IMR-90 (cell line): ENCODE measurements around the gene GSN. TPM values are rescaled to one million over a fixed set of nuclear protein-coding genes. Genes with fewer than 3 reads are reported as not detected.

ENCODE experiments used
- ATAC-seq: fragments of 200-7000 bp; cut with Tn5 transposase; 2 replicates; pipeline ENCODE4 v1.9.1; 2020; ENCODE audit warnings: low read depth, mild to moderate bottlenecking, moderate library complexity
- BruUV-seq: library from RNA; stranded (reverse); fragments of 400-500 nt; replicated peaks from 2 replicates; lab custom pipeline; 2021; lab: Mats Ljungman, UMichigan
- CTCF ChIA-PET: fragments of 300-600 bp; formaldehyde crosslinking; extraction: SDS; loops from one replicate; lab custom pipeline; 2021; ENCODE audit warnings: antibody characterized with exemption; lab: Yijun Ruan, JAX
- POLR2A ChIA-PET: fragments of 300-600 bp; sonication (Branson Sonifier 250); formaldehyde crosslinking; loops from one replicate; lab custom pipeline; 2022; ENCODE audit warnings: antibody characterized with exemption; ENCODE audit not compliant: unreplicated experiment; lab: Charles Lee
- DNase-seq: peaks from one replicate; pipeline ENCODE4 v3.0.0; 2013
- H2AFZ ChIP-seq: replicated peaks from 2 replicates; pipeline ENCODE3; 2013; ENCODE audit warnings: low read length, mild to moderate bottlenecking; ENCODE audit not compliant: poor library complexity
- H2AK5ac ChIP-seq: 2 replicates; pipeline ENCODE4 v1.6.1; 2013; ENCODE audit warnings: low read depth, low read length, inconsistent platforms
- H2AK9ac ChIP-seq: replicated peaks from 2 replicates; pipeline ENCODE3; 2013; ENCODE audit warnings: mild to moderate bottlenecking, low read depth, low read length, moderate library complexity; ENCODE audit not compliant: poor library complexity
- H2BK120ac ChIP-seq: 2 replicates; pipeline ENCODE4 v1.6.1; 2013; ENCODE audit warnings: low read depth, low read length, inconsistent platforms
- H2BK15ac ChIP-seq: 3 replicates; pipeline ENCODE4 v1.6.1; 2013; ENCODE audit warnings: low read depth, low read length, inconsistent platforms
- H2BK20ac ChIP-seq: 2 replicates; pipeline ENCODE4 v1.6.1; 2013; ENCODE audit warnings: low read depth, mild to moderate bottlenecking, inconsistent platforms, low read length, moderate library complexity
- H2BK5ac ChIP-seq: 2 replicates; pipeline ENCODE4 v1.6.1; 2013; ENCODE audit warnings: mild to moderate bottlenecking, low read depth, low read length, inconsistent platforms; ENCODE audit not compliant: poor library complexity, severe bottlenecking
- H3K14ac ChIP-seq: replicated peaks from 2 replicates; pipeline ENCODE4 v1.6.1; 2013; ENCODE audit warnings: low read depth, low read length, inconsistent platforms
- H3K18ac ChIP-seq: 2 replicates; pipeline ENCODE4 v1.6.1; 2013; ENCODE audit warnings: low read depth, low read length, control low read depth
- H3K23ac ChIP-seq: 2 replicates; pipeline ENCODE4 v1.6.1; 2013; ENCODE audit warnings: low read depth, low read length, inconsistent platforms
- H3K27ac ChIP-seq: 2 replicates; pipeline ENCODE4 v1.5.1; 2013; ENCODE audit warnings: mild to moderate bottlenecking, control low read depth, low read length; ENCODE audit not compliant: insufficient read depth
- H3K27me3 ChIP-seq: 2 replicates; pipeline ENCODE4 v1.6.1; 2013; ENCODE audit warnings: low read length; ENCODE audit not compliant: control insufficient read depth, insufficient read depth
- H3K36me3 ChIP-seq: 2 replicates; pipeline ENCODE4 v1.6.1; 2013; ENCODE audit warnings: low read length, mixed read lengths; ENCODE audit not compliant: control insufficient read depth, insufficient read depth
- H3K4ac ChIP-seq: 2 replicates; pipeline ENCODE4 v1.6.1; 2013; ENCODE audit warnings: low read depth, low read length, inconsistent platforms
- H3K4me1 ChIP-seq: 2 replicates; pipeline ENCODE4 v1.6.1; 2013; ENCODE audit warnings: low read length, mixed read lengths; ENCODE audit not compliant: control insufficient read depth, insufficient read depth
- H3K4me2 ChIP-seq: 2 replicates; pipeline ENCODE4 v1.6.1; 2013; ENCODE audit warnings: low read depth, mild to moderate bottlenecking, control low read depth, low read length, moderate library complexity
- H3K4me3 ChIP-seq: 2 replicates; pipeline ENCODE4 v1.5.1; 2013; ENCODE audit warnings: low read depth, mild to moderate bottlenecking, control low read depth, low read length, moderate library complexity; ENCODE audit not compliant: insufficient read depth
- H3K56ac ChIP-seq: 2 replicates; pipeline ENCODE4 v1.6.1; 2013; ENCODE audit warnings: low read length, inconsistent platforms; ENCODE audit not compliant: insufficient read depth; ENCODE audit errors: extremely low read depth
- H3K79me1 ChIP-seq, 2 experiments: 2 replicates each; pipeline ENCODE4 v1.6.1; 2013; ENCODE audit warnings: low read length in 2 of 2, inconsistent platforms in 1 of 2, low read depth in 1 of 2
- H3K9ac ChIP-seq: 2 replicates; pipeline ENCODE4 v1.6.1; 2013; ENCODE audit warnings: low read depth, low read length, control low read depth
- H3K9me1 ChIP-seq: 2 replicates; pipeline ENCODE4 v1.6.1; 2013; ENCODE audit warnings: low read length, inconsistent platforms; ENCODE audit not compliant: insufficient read depth
- H3K9me3 ChIP-seq: 2 replicates; pipeline ENCODE4 v1.6.1; 2013; ENCODE audit warnings: low read length; ENCODE audit not compliant: control insufficient read depth, insufficient read depth
- H4K20me1 ChIP-seq: 2 replicates; pipeline ENCODE4 v1.6.1; 2013; ENCODE audit warnings: low read length, inconsistent platforms; ENCODE audit not compliant: insufficient read depth
- H4K5ac ChIP-seq: 2 replicates; pipeline ENCODE4 v1.6.1; 2013; ENCODE audit warnings: mild to moderate bottlenecking, low read depth, low read length, control low read depth
- H4K8ac ChIP-seq, 2 experiments: 2 replicates each; pipeline ENCODE4 v1.6.1; 2013; ENCODE audit warnings: low read depth in 2 of 2, low read length in 2 of 2, control low read depth in 1 of 2, inconsistent platforms in 1 of 2
- H4K91ac ChIP-seq: 2 replicates; pipeline ENCODE4 v1.6.1; 2013; ENCODE audit warnings: low read depth, low read length, inconsistent platforms; ENCODE audit not compliant: insufficient read depth
- BHLHE40 ChIP-seq: fragments of 150-350 bp; IDR thresholded peaks from 2 replicates; pipeline ENCODE4 v1.6.1; 2016; ENCODE audit warnings: mild to moderate bottlenecking, low read depth, low read length
- CHD1 ChIP-seq: IDR thresholded peaks from 2 replicates; pipeline ENCODE4 v1.6.1; 2012; ENCODE audit warnings: low read depth, low read length, improper control_type of control experiment
- ELK1 ChIP-seq: fragments of 150-350 bp; IDR thresholded peaks from 2 replicates; pipeline ENCODE4 v1.6.1; 2016; ENCODE audit warnings: low read depth, mild to moderate bottlenecking, low read length, moderate library complexity, borderline replicate concordance
- FOS ChIP-seq: fragments of 150-350 bp; IDR thresholded peaks from 2 replicates; pipeline ENCODE4 v1.6.1; 2016; ENCODE audit warnings: low read depth, low read length
- MAFK ChIP-seq: IDR thresholded peaks from 2 replicates; pipeline ENCODE4 v1.6.1; 2012; ENCODE audit warnings: low read depth, low read length, improper control_type of control experiment
- POLR2A ChIP-seq: IDR thresholded peaks from 2 replicates; pipeline ENCODE4 v1.6.1; 2012; ENCODE audit warnings: mild to moderate bottlenecking, low read depth, low read length
- RCOR1 ChIP-seq: IDR thresholded peaks from 2 replicates; pipeline ENCODE4 v1.6.1; 2012; ENCODE audit warnings: mild to moderate bottlenecking, low read length, improper control_type of control experiment; ENCODE audit not compliant: insufficient replicate concordance
- RFX5 ChIP-seq: IDR thresholded peaks from 2 replicates; pipeline ENCODE4 v1.8.0; 2012; ENCODE audit warnings: low read depth, mild to moderate bottlenecking, low read length, moderate library complexity
- SMC3 ChIP-seq: fragments of 150-350 bp; IDR thresholded peaks from 2 replicates; pipeline ENCODE4 v1.6.1; 2016; ENCODE audit warnings: low read depth, mild to moderate bottlenecking, antibody characterized with exemption, low read length, moderate library complexity
- WGBS, 2 experiments: methylation state at CpG; one replicate each; pipeline versions ENCODE4 v1.1.5 to v1.1.7; 2013; ENCODE audit warnings: missing lambda C conversion rate in 2 of 2; ENCODE audit not compliant: insufficient read length in 1 of 2; ENCODE audit errors: extremely low coverage in 2 of 2; 5-methylcytosine and 5-hydroxymethylcytosine counted together
- dilution Hi-C: fragments of 300-500 bp; cut with HindIII; formaldehyde crosslinking; loops from one replicate; pipeline ENCODE4 v1.14.3; 2018; ENCODE audit warnings: low sequenced_read_pairs; ENCODE audit not compliant: unreplicated experiment
- in situ Hi-C: fragments of 300-500 bp; cut with MboI; formaldehyde crosslinking; loops from 3 replicates; pipeline ENCODE4 v1.14.3; 2019; ENCODE audit warnings: low sequenced_read_pairs, inconsistent platforms, mixed read lengths
- intact Hi-C: fragments of 100-400 bp; cut with micrococcal nuclease; formaldehyde crosslinking; loops from 2 replicates; pipeline ENCODE4 v1.10.0; 2022
- polyA plus RNA-seq, 3 experiments: library from polyadenylated mRNA; depleted of rRNA; stranded (reverse); fragments of >200 nt; gene quantifications; 2 replicates each; pipeline ENCODE4 v1.2.3, GENCODE V29; 2012; ENCODE audit warnings: low replicate concordance in 1 of 3
- total RNA-seq: library from RNA; depleted of rRNA; stranded (reverse); fragments of >200 nt; gene quantifications from 2 replicates; pipeline ENCODE4 v1.2.3, GENCODE V29; 2012
- TF ChIP-seq, protein P1 (sequence below): conservative IDR thresholded peaks from 2 replicates; pipeline ENCODE4 v1.5.1; 2012; ENCODE audit warnings: mild to moderate bottlenecking, low read depth, low read length, improper control_type of control experiment

The GSN gene
- total and polyA plus RNA-seq, 2 of the 4 experiments (the other 2 are of a cell fraction) = 495 to 547 TPM

DNA sequence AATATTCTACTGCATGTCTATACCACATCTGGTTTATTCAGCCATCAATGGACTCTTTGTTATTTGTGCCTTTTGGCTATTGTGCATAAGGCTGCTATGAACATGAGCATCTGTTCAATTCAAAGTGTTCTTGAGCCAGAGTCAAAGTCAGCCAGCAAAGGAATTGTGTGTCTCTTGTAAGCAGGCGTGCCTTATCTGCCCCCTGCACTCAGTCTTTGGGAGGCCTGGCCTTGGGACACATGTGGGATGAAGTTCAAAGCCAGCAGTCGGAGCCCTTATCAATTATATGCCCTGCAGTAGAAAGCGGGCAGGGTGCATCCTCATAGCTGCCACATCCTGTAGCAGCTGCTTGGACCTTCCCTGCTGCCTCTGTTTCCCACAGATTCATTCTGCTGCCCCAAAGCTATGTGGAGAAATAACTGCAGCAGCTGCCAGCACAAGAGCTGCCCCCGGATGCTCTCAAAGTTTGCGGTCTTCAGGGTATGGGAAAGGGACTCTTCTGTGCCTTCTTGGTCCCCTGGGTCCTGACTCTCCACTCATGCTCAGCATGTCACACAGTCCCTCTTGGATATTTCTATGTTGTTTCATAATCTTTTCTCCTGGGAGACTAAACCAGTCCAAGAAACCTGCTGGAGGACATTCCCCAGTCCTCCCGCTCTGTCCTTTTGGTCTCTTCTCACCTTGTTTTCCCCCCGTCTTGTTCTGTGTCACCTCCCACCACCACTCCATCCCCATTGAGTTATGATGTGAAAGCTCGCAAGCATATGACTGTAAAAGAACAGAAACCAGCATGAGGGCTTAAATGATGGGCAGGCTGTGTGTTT lies 66.2 kb downstream of the GSN start:
- DNase-seq = no peak
- Histone ChIP-seq H4K20me1 (no peaks in the 10 kb centered on the region), H3K9ac (no peak overlapping the region), H3K4ac (0 out of 2 replicates have a peak overlapping the region, but pooled peaks have one; percentile 19), H4K91ac (no peak overlapping the region), H2AK9ac (no peak overlapping the region), H4K5ac (0 out of 2 replicates have a peak overlapping the region, but pooled peaks have one; percentile 4), H3K4me2 (no peak overlapping the region), H3K4me3 (no peak overlapping the region), H2AFZ (no peak overlapping the region), H3K18ac (no peak overlapping the region), H2BK15ac (no peak overlapping the region), H2BK5ac (peak overlapping the region; percentile 15), H2BK120ac (no peak overlapping the region), H3K56ac (no peak overlapping the region), H3K23ac (no peak overlapping the region), H2AK5ac (no peak overlapping the region; the same call in 1 of the 2 replicates), H3K14ac (no peak overlapping the region), H4K8ac (no peak overlapping the region), H3K9me3 (no peaks in the 10 kb centered on the region), H3K27ac (no peak overlapping the region), H3K79me1 (peaks cover 8 to 47% of the 10 kb centered on the region in 2 experiments; a peak in 2 of 4 replicates), H3K9me1 (peaks cover 11% of the 10 kb centered on the region), H3K36me3 (peaks cover 64% of the 10 kb centered on the region), H3K4me1 (peaks cover 10% of the 10 kb centered on the region), H2BK20ac (no peak overlapping the region), H3K27me3 (no peaks in the 10 kb centered on the region)
- BruUV-seq = no TSS peak
- intact Hi-C loops (no loop called here), in situ Hi-C loops (no loop called here), dilution Hi-C loops (no loop called here)
- 92% methylated on average over 2 of the region's 8 CpGs; no CpG with 5 or more reads in 1 of the 2 experiments for WGBS, 2 experiments
- no peak for ATAC-seq
- POLR2A ChIA-PET = no interaction called here
- CTCF ChIA-PET = no interaction called here
- TF ChIP-seq ELK1 (no peak), CHD1 (no peak), POLR2A (no peak), FOS (no peak), SMC3 (no peak), MAFK (no peak), RFX5 (no peak), BHLHE40 (no peak), RCOR1 (no peak)
- TF ChIP-seq, protein P1, sequence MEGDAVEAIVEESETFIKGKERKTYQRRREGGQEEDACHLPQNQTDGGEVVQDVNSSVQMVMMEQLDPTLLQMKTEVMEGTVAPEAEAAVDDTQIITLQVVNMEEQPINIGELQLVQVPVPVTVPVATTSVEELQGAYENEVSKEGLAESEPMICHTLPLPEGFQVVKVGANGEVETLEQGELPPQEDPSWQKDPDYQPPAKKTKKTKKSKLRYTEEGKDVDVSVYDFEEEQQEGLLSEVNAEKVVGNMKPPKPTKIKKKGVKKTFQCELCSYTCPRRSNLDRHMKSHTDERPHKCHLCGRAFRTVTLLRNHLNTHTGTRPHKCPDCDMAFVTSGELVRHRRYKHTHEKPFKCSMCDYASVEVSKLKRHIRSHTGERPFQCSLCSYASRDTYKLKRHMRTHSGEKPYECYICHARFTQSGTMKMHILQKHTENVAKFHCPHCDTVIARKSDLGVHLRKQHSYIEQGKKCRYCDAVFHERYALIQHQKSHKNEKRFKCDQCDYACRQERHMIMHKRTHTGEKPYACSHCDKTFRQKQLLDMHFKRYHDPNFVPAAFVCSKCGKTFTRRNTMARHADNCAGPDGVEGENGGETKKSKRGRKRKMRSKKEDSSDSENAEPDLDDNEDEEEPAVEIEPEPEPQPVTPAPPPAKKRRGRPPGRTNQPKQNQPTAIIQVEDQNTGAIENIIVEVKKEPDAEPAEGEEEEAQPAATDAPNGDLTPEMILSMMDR = no peak
